Measurements from ENCODE around the gene HTT. TPM values are rescaled to one million over a fixed set of nuclear protein-coding genes. Genes with fewer than 3 reads are reported as not detected.

HTT gene
- total RNA-seq, 1 donor from 2014 or later, result 242 TPM

GRCh38 chr4:3229328-3229727 is 154.8 kb downstream of the HTT start:
- intact Hi-C loops (cut with micrococcal nuclease), result loop anchor here (10.0 kb wide), 1 partner anchor 215 kb away; the partner anchor contains the start of gene HGFAC
- ATAC-seq (ENCODE audit: low read depth), result no peak
- no peaks in the 10 kb centered on the region for H3K9me3 Mint-ChIP-seq
- POLR2A ChIA-PET, result no interaction called here
- H3K4me3 Mint-ChIP-seq, result no peak overlapping the region
- no peaks in the 10 kb centered on the region for H3K4me1 Mint-ChIP-seq
- H3K27ac Mint-ChIP-seq, result no peak overlapping the region
- peaks cover 90% of the 10 kb centered on the region for H3K36me3 Mint-ChIP-seq (ENCODE audit: low read depth)
- no peak for DNase-seq
- CTCF ChIA-PET, result no interaction called here
- no peaks in the 10 kb centered on the region for H3K27me3 Mint-ChIP-seq
- TF ChIP-seq CTCF (IDR thresholded peaks at IDR 0.05), result no peak

GRCh38 chr4:3229964-3230363 is 155.5 kb downstream of the HTT start:
- no peaks in the 10 kb centered on the region for H3K27me3 Mint-ChIP-seq
- H3K9me3 Mint-ChIP-seq, result no peaks in the 10 kb centered on the region
- DNase-seq (no peak), ATAC-seq (ENCODE audit: low read depth) (no peak)
- H3K27ac Mint-ChIP-seq, result no peak overlapping the region
- H3K4me3 Mint-ChIP-seq, result no peak overlapping the region
- CTCF ChIA-PET, result no interaction called here
- H3K4me1 Mint-ChIP-seq, result no peaks in the 10 kb centered on the region
- POLR2A ChIA-PET, result no interaction called here
- intact Hi-C loops (cut with micrococcal nuclease), result loop anchor here (10.0 kb wide), 1 partner anchor 215 kb away; the partner anchor contains the start of gene HGFAC
- no peak for TF ChIP-seq CTCF (IDR thresholded peaks at IDR 0.05)
- peaks cover 89% of the 10 kb centered on the region for H3K36me3 Mint-ChIP-seq (ENCODE audit: low read depth)

GRCh38 chr4:3231471-3231870 is 157.0 kb downstream of the HTT start:
- Mint-ChIP-seq H3K4me3 (no peak overlapping the region), H3K36me3 (ENCODE audit: low read depth) (peaks cover 91% of the 10 kb centered on the region), H3K4me1 (no peaks in the 10 kb centered on the region), H3K9me3 (no peaks in the 10 kb centered on the region), H3K27me3 (no peaks in the 10 kb centered on the region), H3K27ac (no peak overlapping the region)
- intact Hi-C loops (cut with micrococcal nuclease), result no loop called here
- ChIA-PET CTCF (no interaction called here), POLR2A (no interaction called here)
- DNase-seq (no peak), ATAC-seq (ENCODE audit: low read depth) (no peak)
- TF ChIP-seq CTCF (IDR thresholded peaks at IDR 0.05), result no peak

GRCh38 chr4:3232001-3232400 is 157.5 kb downstream of the HTT start:
- H3K4me1 Mint-ChIP-seq, result no peaks in the 10 kb centered on the region
- POLR2A ChIA-PET, result no interaction called here
- CTCF ChIA-PET, result no interaction called here
- H3K4me3 Mint-ChIP-seq, result no peak overlapping the region
- peaks cover 91% of the 10 kb centered on the region for H3K36me3 Mint-ChIP-seq (ENCODE audit: low read depth)
- no peak for ATAC-seq (ENCODE audit: low read depth)
- no peaks in the 10 kb centered on the region for H3K9me3 Mint-ChIP-seq
- H3K27ac Mint-ChIP-seq, result no peak overlapping the region
- intact Hi-C loops (cut with micrococcal nuclease), result no loop called here
- DNase-seq, result no peak
- no peak for TF ChIP-seq CTCF (IDR thresholded peaks at IDR 0.05)
- H3K27me3 Mint-ChIP-seq, result no peaks in the 10 kb centered on the region

- no peak for TF ChIP-seq CTCF (IDR thresholded peaks at IDR 0.05)
- CTCF ChIA-PET, result no interaction called here
- no peak for ATAC-seq (ENCODE audit: low read depth)
- Mint-ChIP-seq H3K4me3 (no peak overlapping the region), H3K27ac (no peak overlapping the region), H3K9me3 (no peaks in the 10 kb centered on the region), H3K36me3 (ENCODE audit: low read depth) (peaks cover 98% of the 10 kb centered on the region), H3K27me3 (no peaks in the 10 kb centered on the region), H3K4me1 (no peaks in the 10 kb centered on the region)
- POLR2A ChIA-PET, result no interaction called here
- intact Hi-C loops (cut with micrococcal nuclease), result no loop called here
- DNase-seq, result no peak
Observed at GRCh38 chr4:3232871-3233271, 158.4 kb downstream of the HTT start.

All from activated B cell treated with CpG ODN at 0.5 μM for 24 hours (primary cell).